HepG2 (cell line): ENCODE measurements around the gene CKLF. TPM values are rescaled to one million over a fixed set of nuclear protein-coding genes. Genes with fewer than 3 reads are reported as not detected.

ENCODE experiments used
- ATAC-seq: fragments of 200-7000 bp; cut with Tn5 transposase; 3 replicates; pipeline ENCODE4 v1.9.1; 2020; ENCODE audit warnings: mild to moderate bottlenecking, moderate library complexity
- BruUV-seq: library from RNA; stranded (reverse); fragments of 400-500 nt; replicated peaks from 2 replicates; lab custom pipeline; 2021; lab: Mats Ljungman, UMichigan
- CTCF ChIA-PET: fragments of 300-600 bp; formaldehyde crosslinking; extraction: SDS; loops from one replicate; lab custom pipeline; 2021; ENCODE audit warnings: low total read pairs, inconsistent platforms, low intra/inter-chr PET ratio; lab: Yijun Ruan, JAX
- POLR2A ChIA-PET: fragments of 350-600 bp; sonication (Branson Sonifier 250); formaldehyde crosslinking; loops from one replicate; lab custom pipeline; 2020; ENCODE audit warnings: antibody characterized with exemption, inconsistent platforms; lab: Yijun Ruan, JAX
- DNase-seq: peaks from one replicate; pipeline ENCODE4 v3.0.0-alpha.2; 2015; ENCODE audit warnings: low spot score
- FAIRE-seq: peaks from 3 replicates; lab custom pipeline; 2011; peaks lifted over from hg19 to GRCh38; lab: Jason Lieb, UNC
- H2AFZ ChIP-seq: one replicate; pipeline ENCODE4 v1.6.1; 2011; ENCODE audit warnings: low read length, inconsistent platforms
- H3K27ac ChIP-seq: fragments of 300-600 bp; 3 replicates; pipeline ENCODE4 v1.8.0; 2011; ENCODE audit warnings: mixed run types, mild to moderate bottlenecking, mixed read lengths, low read length, inconsistent platforms; ENCODE audit not compliant: insufficient read depth; ENCODE audit errors: extremely low read length
- H3K27me3 ChIP-seq, 2 experiments: fragments of 200-600 bp in 1 of 2; 2 replicates in 1 of 2; 3 replicates in 1 of 2; pipeline versions ENCODE4 v1.6.0 to v1.8.0; 2011; ENCODE audit warnings: low read length in 2 of 2, mild to moderate bottlenecking in 2 of 2, moderate library complexity in 2 of 2, inconsistent platforms in 1 of 2; ENCODE audit not compliant: insufficient read depth in 2 of 2, control insufficient read depth in 1 of 2
- H3K36me3 ChIP-seq, 2 experiments: fragments of 200-600 bp in 1 of 2; replicated peaks in 1 of 2; 2 replicates in 1 of 2; 3 replicates in 1 of 2; pipeline versions ENCODE4 v1.5.1 to v1.8.0; 2011; ENCODE audit warnings: low read length in 2 of 2, inconsistent platforms in 1 of 2; ENCODE audit not compliant: insufficient read depth in 2 of 2, control insufficient read depth in 1 of 2
- H3K4me1 ChIP-seq: 2 replicates; pipeline ENCODE4 v1.5.1; 2012; ENCODE audit warnings: low read length, inconsistent platforms; ENCODE audit not compliant: insufficient read depth
- H3K4me2 ChIP-seq: 2 replicates; pipeline ENCODE4 v1.6.0; 2011; ENCODE audit warnings: low read depth, low read length, inconsistent platforms
- H3K4me3 ChIP-seq, 3 experiments: fragments of 200-600 bp in 1 of 3; sonication (generic), shearing (Covaris generic) in 1 of 3; replicated peaks in 1 of 3; 2 replicates each; pipeline ENCODE4 v1.5.1; 2011 to 2016; ENCODE audit warnings: low read length in 3 of 3, inconsistent platforms in 2 of 3, low read depth in 2 of 3, mild to moderate bottlenecking in 2 of 3, control low read depth in 1 of 3, mixed read lengths in 1 of 3; ENCODE audit not compliant: insufficient read depth in 1 of 3
- H3K79me2 ChIP-seq: one replicate; pipeline ENCODE4 v1.6.1; 2011; ENCODE audit warnings: low read length, inconsistent platforms; ENCODE audit not compliant: insufficient read depth
- H3K9ac ChIP-seq: 2 replicates; pipeline ENCODE4 v1.6.0; 2011; ENCODE audit warnings: mild to moderate bottlenecking, low read depth, low read length, inconsistent platforms; ENCODE audit not compliant: insufficient read depth
- H3K9me3 ChIP-seq: 2 replicates; pipeline ENCODE4 v1.5.1; 2012; ENCODE audit warnings: mild to moderate bottlenecking, low read length
- H4K20me1 ChIP-seq: 2 replicates; pipeline ENCODE4 v1.6.0; 2011; ENCODE audit warnings: inconsistent platforms, mild to moderate bottlenecking, low read length, moderate library complexity; ENCODE audit not compliant: insufficient read depth
- FOSL2 ChIP-seq: sonication (generic); formaldehyde crosslinking; IDR thresholded peaks from 2 replicates; pipeline ENCODE4 v1.4.0; 2020; ENCODE audit warnings: missing genetic modification reagents
- NCOR1 ChIP-seq: fragments of 200-600 bp; sonication (generic); IDR thresholded peaks from 2 replicates; pipeline ENCODE4 v1.7.0; 2017; ENCODE audit warnings: antibody characterized with exemption, low read length, borderline replicate concordance
- NR2F1 ChIP-seq, 2 experiments: fragments of 450-650 bp in 1 of 2; formaldehyde crosslinking in 1 of 2; IDR thresholded peaks; 2 replicates each; pipeline versions ENCODE4 v1.5.0 to v1.6.1; 2016 to 2020; ENCODE audit warnings: mild to moderate bottlenecking in 1 of 2, missing compliant biosample characterization in 1 of 2, missing genetic modification reagents in 1 of 2, moderate library complexity in 1 of 2
- RBAK ChIP-seq: sonication (generic); formaldehyde crosslinking; IDR thresholded peaks from 2 replicates; pipeline ENCODE4 v1.5.1; 2020; ENCODE audit warnings: mild to moderate bottlenecking, missing genetic modification reagents
- SETDB1 ChIP-seq: sonication (generic); formaldehyde crosslinking; IDR thresholded peaks from 2 replicates; pipeline ENCODE4 v1.5.1; 2020; ENCODE audit warnings: missing genetic modification reagents, mild to moderate bottlenecking, borderline replicate concordance
- ZC3H4 ChIP-seq: sonication (generic); formaldehyde crosslinking; IDR thresholded peaks from 2 replicates; pipeline ENCODE4 v1.4.0; 2020; ENCODE audit warnings: missing genetic modification reagents, borderline replicate concordance
- ZNF777 ChIP-seq: sonication (generic); formaldehyde crosslinking; IDR thresholded peaks from 2 replicates; pipeline ENCODE4 v1.4.0; 2020; ENCODE audit warnings: missing genetic modification reagents
- WGBS: methylation state at CpG from one replicate; pipeline ENCODE4 v1.1.6; 2017; ENCODE audit warnings: low lambda C conversion rate; 5-methylcytosine and 5-hydroxymethylcytosine counted together
- in situ Hi-C: cut with HindIII; loops from 2 replicates; pipeline ENCODE4 v1.10.0; 2017; ENCODE audit warnings: low pct_unique_long_range_greater_than_20kb; ENCODE audit not compliant: extremely low pct_ligation_motif_present
- intact Hi-C: fragments of 100-400 bp; cut with micrococcal nuclease; formaldehyde crosslinking; loops from one replicate; pipeline ENCODE4 v1.10.0; 2022; ENCODE audit not compliant: unreplicated experiment
- polyA plus RNA-seq, 8 experiments: library from polyadenylated mRNA; depleted of rRNA in 3 of 8; stranded (reverse) in 7 of 8; unstranded in 1 of 8; fragments of >200 nt; fragmentation: Illumina TruSeq in 4 of 8; extraction: Trizol in 4 of 8; gene quantifications; 2 replicates each; pipeline versions ENCODE4 v1.2.1 to v1.2.3, GENCODE V29; 2011 to 2016; ENCODE audit warnings: low read depth in 4 of 8, missing spikeins in 1 of 8, mixed read lengths in 1 of 8; ENCODE audit not compliant: insufficient read depth in 1 of 8
- total RNA-seq, 5 experiments: library from RNA; depleted of rRNA; stranded (reverse); fragments of >200 nt; fragmentation: Illumina TruSeq; extraction: Trizol; gene quantifications; 2 replicates each; pipeline ENCODE4 v1.2.3, GENCODE V29; 2016; ENCODE audit warnings: low read depth in 1 of 5
- TF ChIP-seq, protein P1 (sequence below): IDR thresholded peaks from 2 replicates; pipeline ENCODE4 v1.4.0; 2020; ENCODE audit warnings: mild to moderate bottlenecking, missing genetic modification reagents
- TF ChIP-seq, protein P2 (sequence below): sonication (generic); formaldehyde crosslinking; IDR thresholded peaks from 2 replicates; pipeline ENCODE4 v1.4.0; 2020; ENCODE audit warnings: missing genetic modification reagents

CKLF gene
- total and polyA plus RNA-seq, 2 of the 13 experiments (the other 11 are each of a cell fraction or from before 2014, with no cell fraction given), result 120 to 167 TPM

DNA sequence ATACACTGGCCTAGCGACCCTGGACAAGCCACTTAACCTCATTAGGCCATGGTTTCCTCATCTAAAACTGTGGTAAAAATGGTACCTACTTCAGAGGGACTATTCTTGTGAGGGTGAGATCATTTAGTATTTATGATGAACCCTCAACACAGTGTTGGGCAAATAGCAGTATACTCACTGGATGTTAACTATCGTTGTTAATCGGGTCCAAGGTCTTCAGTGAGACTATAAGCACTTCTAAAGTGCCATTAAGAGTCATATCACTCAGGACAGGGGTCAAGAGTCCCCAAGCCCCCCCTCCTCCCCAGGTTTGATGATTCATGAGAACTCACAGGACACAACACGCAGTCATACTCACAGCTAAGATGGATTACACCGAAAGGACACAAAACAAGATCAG is 13.5 kb upstream of the CKLF start:
- ATAC-seq (peak; percentile 40), DNase-seq (peak; percentile 38), FAIRE-seq (no peak)
- no peaks in the 10 kb centered on the region for H3K79me2 ChIP-seq
- H3K36me3 ChIP-seq, result peaks cover 3 to 21% of the 10 kb centered on the region in 2 experiments; a peak in 3 of 5 replicates
- TF ChIP-seq ZNF777, result no peak
- no peak for TF ChIP-seq ZC3H4 (CRISPR knock-in tag)
- TF ChIP-seq, protein P1, sequence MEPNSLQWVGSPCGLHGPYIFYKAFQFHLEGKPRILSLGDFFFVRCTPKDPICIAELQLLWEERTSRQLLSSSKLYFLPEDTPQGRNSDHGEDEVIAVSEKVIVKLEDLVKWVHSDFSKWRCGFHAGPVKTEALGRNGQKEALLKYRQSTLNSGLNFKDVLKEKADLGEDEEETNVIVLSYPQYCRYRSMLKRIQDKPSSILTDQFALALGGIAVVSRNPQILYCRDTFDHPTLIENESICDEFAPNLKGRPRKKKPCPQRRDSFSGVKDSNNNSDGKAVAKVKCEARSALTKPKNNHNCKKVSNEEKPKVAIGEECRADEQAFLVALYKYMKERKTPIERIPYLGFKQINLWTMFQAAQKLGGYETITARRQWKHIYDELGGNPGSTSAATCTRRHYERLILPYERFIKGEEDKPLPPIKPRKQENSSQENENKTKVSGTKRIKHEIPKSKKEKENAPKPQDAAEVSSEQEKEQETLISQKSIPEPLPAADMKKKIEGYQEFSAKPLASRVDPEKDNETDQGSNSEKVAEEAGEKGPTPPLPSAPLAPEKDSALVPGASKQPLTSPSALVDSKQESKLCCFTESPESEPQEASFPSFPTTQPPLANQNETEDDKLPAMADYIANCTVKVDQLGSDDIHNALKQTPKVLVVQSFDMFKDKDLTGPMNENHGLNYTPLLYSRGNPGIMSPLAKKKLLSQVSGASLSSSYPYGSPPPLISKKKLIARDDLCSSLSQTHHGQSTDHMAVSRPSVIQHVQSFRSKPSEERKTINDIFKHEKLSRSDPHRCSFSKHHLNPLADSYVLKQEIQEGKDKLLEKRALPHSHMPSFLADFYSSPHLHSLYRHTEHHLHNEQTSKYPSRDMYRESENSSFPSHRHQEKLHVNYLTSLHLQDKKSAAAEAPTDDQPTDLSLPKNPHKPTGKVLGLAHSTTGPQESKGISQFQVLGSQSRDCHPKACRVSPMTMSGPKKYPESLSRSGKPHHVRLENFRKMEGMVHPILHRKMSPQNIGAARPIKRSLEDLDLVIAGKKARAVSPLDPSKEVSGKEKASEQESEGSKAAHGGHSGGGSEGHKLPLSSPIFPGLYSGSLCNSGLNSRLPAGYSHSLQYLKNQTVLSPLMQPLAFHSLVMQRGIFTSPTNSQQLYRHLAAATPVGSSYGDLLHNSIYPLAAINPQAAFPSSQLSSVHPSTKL (CRISPR knock-in tag), result no peak
- no peak for TF ChIP-seq NCOR1
- TF ChIP-seq NR2F1 (CRISPR knock-in tag; IDR thresholded peaks at IDR 0.05), result peak in 1 of 2 experiments; percentile 61; a peak in 1 of 4 replicates
- no peak for TF ChIP-seq SETDB1
- TF ChIP-seq RBAK (CRISPR knock-in tag), result no peak
- TF ChIP-seq, protein P2, sequence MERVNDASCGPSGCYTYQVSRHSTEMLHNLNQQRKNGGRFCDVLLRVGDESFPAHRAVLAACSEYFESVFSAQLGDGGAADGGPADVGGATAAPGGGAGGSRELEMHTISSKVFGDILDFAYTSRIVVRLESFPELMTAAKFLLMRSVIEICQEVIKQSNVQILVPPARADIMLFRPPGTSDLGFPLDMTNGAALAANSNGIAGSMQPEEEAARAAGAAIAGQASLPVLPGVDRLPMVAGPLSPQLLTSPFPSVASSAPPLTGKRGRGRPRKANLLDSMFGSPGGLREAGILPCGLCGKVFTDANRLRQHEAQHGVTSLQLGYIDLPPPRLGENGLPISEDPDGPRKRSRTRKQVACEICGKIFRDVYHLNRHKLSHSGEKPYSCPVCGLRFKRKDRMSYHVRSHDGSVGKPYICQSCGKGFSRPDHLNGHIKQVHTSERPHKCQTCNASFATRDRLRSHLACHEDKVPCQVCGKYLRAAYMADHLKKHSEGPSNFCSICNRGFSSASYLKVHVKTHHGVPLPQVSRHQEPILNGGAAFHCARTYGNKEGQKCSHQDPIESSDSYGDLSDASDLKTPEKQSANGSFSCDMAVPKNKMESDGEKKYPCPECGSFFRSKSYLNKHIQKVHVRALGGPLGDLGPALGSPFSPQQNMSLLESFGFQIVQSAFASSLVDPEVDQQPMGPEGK (CRISPR knock-in tag), result peak; percentile 35; the same call in 1 of the 2 replicates
- TF ChIP-seq FOSL2 (CRISPR knock-in tag), result 0 out of 2 replicates have a peak, but pooled peaks have one; percentile 40
- POLR2A ChIA-PET, result interaction anchor here (1.1 to 1.4 kb wide), 2 partner anchors 14 to 18 kb away, joined by 4 to 5 read pairs; partner anchors contain the start of gene CKLF
- no peaks in the 10 kb centered on the region for H3K27me3 ChIP-seq
- CTCF ChIA-PET, result no interaction called here
- no peak overlapping the region for H3K27ac ChIP-seq
- BruUV-seq, result no TSS peak
- H3K9ac ChIP-seq, result no peak overlapping the region
- H4K20me1 ChIP-seq, result no peaks in the 10 kb centered on the region
- H3K4me2 ChIP-seq, result no peak overlapping the region
- intact Hi-C loops (loop anchor here (5.0 kb wide), 1 partner anchor 1333 kb away; the partner anchor contains the start of gene EDC4), in situ Hi-C loops (no loop called here)
- H2AFZ ChIP-seq, result no peak overlapping the region
- WGBS, result 81% methylated on average over 5 of the region's 5 CpGs
- H3K9me3 ChIP-seq, result no peaks in the 10 kb centered on the region
- H3K4me1 ChIP-seq, result peaks cover 13% of the 10 kb centered on the region
- H3K4me3 ChIP-seq, result no peak overlapping the region
